Measurements from ENCODE around the gene SLC39A13.
A peak's percentile ranks its signal among the peaks of the same experiment; 100 is the strongest.

Gene SLC39A13

GRCh38 chr11:47394050-47394321 is 14.4 kb upstream of the SLC39A13 start:
- Histone ChIP-seq H3K27me3 (no peaks in the 10 kb centered on the region), H3K4me3 (no peak overlapping the region), H3K27ac (no peak overlapping the region), H3K36me3 (no peaks in the 10 kb centered on the region), H3K9me3 (no peaks in the 10 kb centered on the region), H3K4me1 (no peaks in the 10 kb centered on the region)
- TF ChIP-seq CTCF (IDR thresholded peaks at IDR 0.05), result no peak
- intact Hi-C loops (cut with DNase I; ENCODE audit: low total_unique reads), result no loop called here
- DNase-seq, result peak in 1 of 2 donors; percentile 66

- Histone ChIP-seq H3K36me3 (no peaks in the 10 kb centered on the region), H3K9me3 (no peaks in the 10 kb centered on the region), H3K27me3 (no peaks in the 10 kb centered on the region), H3K4me3 (peak overlapping the region; percentile 13 to 22), H3K27ac (peak overlapping the region; percentile 22 to 48), H3K4me1 (peaks cover 0 to 3% (median 1%) of the 10 kb centered on the region in 4 donors)
- DNase-seq, result peak in 1 of 2 donors; percentile 64
- TF ChIP-seq CTCF (IDR thresholded peaks at IDR 0.05), result no peak
- intact Hi-C loops (cut with DNase I; ENCODE audit: low total_unique reads), result no loop called here
These were observed 13.8 kb upstream of the SLC39A13 start for GRCh38 chr11:47394322-47395222.

GRCh38 chr11:47395223-47396048 is 13.0 kb upstream of the SLC39A13 start:
- no peak for TF ChIP-seq CTCF (IDR thresholded peaks at IDR 0.05)
- intact Hi-C loops (cut with DNase I; ENCODE audit: low total_unique reads), result no loop called here
- no peaks in the 10 kb centered on the region for H3K9me3 ChIP-seq
- DNase-seq, result peak; percentile 16 to 67
- no peaks in the 10 kb centered on the region for H3K36me3 ChIP-seq
- peaks cover 0 to 12% (median 5%) of the 10 kb centered on the region in 4 donors for H3K4me1 ChIP-seq
- H3K27me3 ChIP-seq, result no peaks in the 10 kb centered on the region
- H3K27ac ChIP-seq, result peak overlapping the region; percentile 22 to 48
- peak overlapping the region; percentile 13 to 22 for H3K4me3 ChIP-seq

GRCh38 chr11:47396049-47396320 is 12.4 kb upstream of the SLC39A13 start:
- H3K4me1 ChIP-seq, result peaks cover 0 to 16% (median 8%) of the 10 kb centered on the region in 4 donors
- H3K4me3 ChIP-seq, result no peak overlapping the region
- H3K27me3 ChIP-seq, result no peaks in the 10 kb centered on the region
- peak in 1 of 2 donors; percentile 12 for DNase-seq
- H3K27ac ChIP-seq, result no peak overlapping the region
- no peaks in the 10 kb centered on the region for H3K36me3 ChIP-seq
- intact Hi-C loops (cut with DNase I; ENCODE audit: low total_unique reads), result no loop called here
- H3K9me3 ChIP-seq, result no peaks in the 10 kb centered on the region
- TF ChIP-seq CTCF (IDR thresholded peaks at IDR 0.05), result no peak

- Histone ChIP-seq H3K36me3 (no peaks in the 10 kb centered on the region), H3K27ac (no peak overlapping the region), H3K27me3 (no peaks in the 10 kb centered on the region), H3K4me3 (no peak overlapping the region), H3K4me1 (peaks cover 0 to 17% (median 9%) of the 10 kb centered on the region in 4 donors), H3K9me3 (no peaks in the 10 kb centered on the region)
- intact Hi-C loops (cut with DNase I; ENCODE audit: low total_unique reads), result no loop called here
- no peak for TF ChIP-seq CTCF (IDR thresholded peaks at IDR 0.05)
- DNase-seq, result peak in 1 of 2 donors; percentile 11
These were observed 10.4 kb upstream of the SLC39A13 start for GRCh38 chr11:47398011-47398410.
